ENCODE data around the gene ZNF593OS. TPM values are rescaled to one million over a fixed set of nuclear protein-coding genes. Genes with fewer than 3 reads are reported as not detected.

Gene ZNF593OS
- total RNA-seq, 4 donors from 2014 or later, result not detected

DNA sequence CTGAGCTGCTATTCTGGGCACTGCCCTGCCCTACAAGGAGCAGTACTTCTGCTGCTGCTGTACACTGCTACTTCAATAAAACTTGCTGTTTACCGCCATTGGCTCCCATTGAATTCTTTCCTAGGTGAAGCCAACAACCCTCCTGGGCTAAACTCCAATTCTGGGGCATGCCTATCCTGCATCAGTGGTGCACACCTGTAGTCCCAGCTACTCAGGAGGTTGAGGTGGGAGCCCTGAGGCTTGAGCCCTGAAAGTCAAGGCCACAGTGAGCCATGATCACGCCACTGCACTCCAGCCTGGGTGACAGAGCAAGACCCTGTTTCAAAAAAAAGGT lies 38.8 kb downstream of the ZNF593OS start:
- no peak overlapping the region for H3K27ac ChIP-seq
- H3K4me3 ChIP-seq, result no peak overlapping the region
- TF ChIP-seq, protein P1, sequence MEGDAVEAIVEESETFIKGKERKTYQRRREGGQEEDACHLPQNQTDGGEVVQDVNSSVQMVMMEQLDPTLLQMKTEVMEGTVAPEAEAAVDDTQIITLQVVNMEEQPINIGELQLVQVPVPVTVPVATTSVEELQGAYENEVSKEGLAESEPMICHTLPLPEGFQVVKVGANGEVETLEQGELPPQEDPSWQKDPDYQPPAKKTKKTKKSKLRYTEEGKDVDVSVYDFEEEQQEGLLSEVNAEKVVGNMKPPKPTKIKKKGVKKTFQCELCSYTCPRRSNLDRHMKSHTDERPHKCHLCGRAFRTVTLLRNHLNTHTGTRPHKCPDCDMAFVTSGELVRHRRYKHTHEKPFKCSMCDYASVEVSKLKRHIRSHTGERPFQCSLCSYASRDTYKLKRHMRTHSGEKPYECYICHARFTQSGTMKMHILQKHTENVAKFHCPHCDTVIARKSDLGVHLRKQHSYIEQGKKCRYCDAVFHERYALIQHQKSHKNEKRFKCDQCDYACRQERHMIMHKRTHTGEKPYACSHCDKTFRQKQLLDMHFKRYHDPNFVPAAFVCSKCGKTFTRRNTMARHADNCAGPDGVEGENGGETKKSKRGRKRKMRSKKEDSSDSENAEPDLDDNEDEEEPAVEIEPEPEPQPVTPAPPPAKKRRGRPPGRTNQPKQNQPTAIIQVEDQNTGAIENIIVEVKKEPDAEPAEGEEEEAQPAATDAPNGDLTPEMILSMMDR (IDR thresholded peaks at IDR 0.05), result no peak
- no peak for TF ChIP-seq POLR2A (IDR thresholded peaks at IDR 0.05)
- no peaks in the 10 kb centered on the region for H3K27me3 ChIP-seq
- peaks cover 0 to 4% (median 0%) of the 10 kb centered on the region in 4 donors for H3K4me1 ChIP-seq
- no peaks in the 10 kb centered on the region for H3K36me3 ChIP-seq
- no peak for DNase-seq
- H3K9me3 ChIP-seq, result no peaks in the 10 kb centered on the region

DNA sequence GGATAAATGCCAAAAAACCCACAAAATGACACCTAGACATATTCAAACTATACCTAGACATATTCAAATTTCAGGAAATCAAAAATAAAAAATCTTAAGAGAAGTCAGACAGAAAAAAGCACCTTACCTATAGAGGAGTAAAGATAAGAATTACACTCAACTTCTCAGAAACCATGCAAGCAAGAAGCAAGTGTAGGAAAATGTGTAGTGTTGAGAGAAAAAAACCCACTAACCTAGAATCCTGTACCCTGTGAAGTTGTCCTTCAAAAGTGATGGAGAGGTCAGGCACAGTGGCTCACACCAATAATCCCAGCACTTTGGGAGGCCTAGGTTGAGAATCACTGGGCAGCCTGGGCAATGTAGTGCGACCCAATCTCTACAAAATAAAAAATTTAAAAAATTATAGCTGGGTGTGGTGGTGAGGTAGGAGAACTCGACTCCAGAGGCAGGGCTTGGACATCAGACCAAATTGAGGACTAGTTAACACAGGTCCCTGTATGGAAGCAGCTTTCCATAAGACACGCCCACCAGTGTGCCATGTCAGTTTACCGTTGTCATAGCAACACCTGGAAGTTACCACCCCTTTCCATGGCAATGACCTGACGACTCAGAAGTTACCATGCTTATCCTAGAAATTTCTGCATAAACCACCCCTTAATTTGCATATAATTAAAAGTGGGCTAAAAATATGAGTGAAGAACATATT lies 39.4 kb downstream of the ZNF593OS start:
- Histone ChIP-seq H3K27me3 (no peaks in the 10 kb centered on the region), H3K4me1 (peaks cover 0 to 8% (median 0%) of the 10 kb centered on the region in 4 donors), H3K27ac (no peak overlapping the region)

DNA sequence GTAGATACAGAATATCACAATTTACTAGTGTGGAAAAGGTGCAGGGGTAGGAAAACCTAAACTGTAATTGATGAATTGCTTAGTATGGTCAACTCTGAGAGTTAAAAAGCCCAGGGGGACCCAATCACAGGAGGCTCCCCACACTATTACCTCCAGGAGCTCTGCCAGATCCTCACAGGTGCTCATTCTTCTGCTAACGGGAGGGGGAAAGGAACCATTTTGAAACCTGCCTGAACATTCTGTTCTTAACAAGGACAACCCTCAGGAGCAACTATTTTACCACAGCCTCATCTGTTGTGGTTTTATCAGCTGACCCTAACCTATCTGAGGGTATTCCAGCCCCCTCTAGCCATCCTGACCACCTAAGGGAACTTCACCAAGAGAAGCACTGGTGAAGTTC lies 40.9 kb downstream of the ZNF593OS start:
- TF ChIP-seq, protein P1 (IDR thresholded peaks at IDR 0.05), result no peak
- TF ChIP-seq POLR2A (IDR thresholded peaks at IDR 0.05), result no peak
- H3K27me3 ChIP-seq, result no peaks in the 10 kb centered on the region

More for the DNA sequence above, 39.4 kb downstream of the ZNF593OS start:
- Histone ChIP-seq H3K36me3 (no peaks in the 10 kb centered on the region), H3K9me3 (no peaks in the 10 kb centered on the region), H3K4me3 (no peak overlapping the region)
- no peak for DNase-seq
- TF ChIP-seq, protein P1 (IDR thresholded peaks at IDR 0.05), result no peak
- TF ChIP-seq POLR2A (IDR thresholded peaks at IDR 0.05), result no peak

DNA sequence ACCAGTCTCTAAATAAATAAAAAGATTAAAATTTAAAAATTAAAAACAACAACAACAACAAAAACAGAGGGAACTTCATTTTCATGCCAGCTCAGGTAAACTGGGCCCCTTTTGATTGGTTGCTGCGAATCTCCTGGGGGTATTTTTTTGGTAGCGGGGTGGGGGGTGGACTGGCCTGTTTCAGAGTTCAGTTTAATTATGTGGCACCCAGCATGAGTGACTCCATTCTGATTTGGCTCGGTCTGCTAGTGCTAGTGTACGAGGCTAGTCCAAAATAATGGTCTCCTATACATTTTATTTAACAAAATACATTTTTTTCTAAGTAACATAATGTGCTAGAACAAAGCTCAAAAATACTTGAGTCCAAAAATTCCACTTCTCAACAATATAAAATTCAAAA lies 41.9 kb downstream of the ZNF593OS start:
- H3K36me3 ChIP-seq, result no peaks in the 10 kb centered on the region
- DNase-seq, result no peak
- no peaks in the 10 kb centered on the region for H3K9me3 ChIP-seq
- no peaks in the 10 kb centered on the region for H3K27me3 ChIP-seq
- H3K27ac ChIP-seq, result no peak overlapping the region
- H3K4me3 ChIP-seq, result no peak overlapping the region
- TF ChIP-seq, protein P1 (IDR thresholded peaks at IDR 0.05), result no peak
- TF ChIP-seq POLR2A (IDR thresholded peaks at IDR 0.05), result no peak
- H3K4me1 ChIP-seq, result peaks cover 0 to 14% (median 3%) of the 10 kb centered on the region in 4 donors

More for the DNA sequence above, 40.9 kb downstream of the ZNF593OS start:
- no peak for DNase-seq
- Histone ChIP-seq H3K4me1 (peaks cover 0 to 14% (median 3%) of the 10 kb centered on the region in 4 donors), H3K9me3 (no peaks in the 10 kb centered on the region), H3K4me3 (no peak overlapping the region), H3K36me3 (no peaks in the 10 kb centered on the region), H3K27ac (no peak overlapping the region)

DNA sequence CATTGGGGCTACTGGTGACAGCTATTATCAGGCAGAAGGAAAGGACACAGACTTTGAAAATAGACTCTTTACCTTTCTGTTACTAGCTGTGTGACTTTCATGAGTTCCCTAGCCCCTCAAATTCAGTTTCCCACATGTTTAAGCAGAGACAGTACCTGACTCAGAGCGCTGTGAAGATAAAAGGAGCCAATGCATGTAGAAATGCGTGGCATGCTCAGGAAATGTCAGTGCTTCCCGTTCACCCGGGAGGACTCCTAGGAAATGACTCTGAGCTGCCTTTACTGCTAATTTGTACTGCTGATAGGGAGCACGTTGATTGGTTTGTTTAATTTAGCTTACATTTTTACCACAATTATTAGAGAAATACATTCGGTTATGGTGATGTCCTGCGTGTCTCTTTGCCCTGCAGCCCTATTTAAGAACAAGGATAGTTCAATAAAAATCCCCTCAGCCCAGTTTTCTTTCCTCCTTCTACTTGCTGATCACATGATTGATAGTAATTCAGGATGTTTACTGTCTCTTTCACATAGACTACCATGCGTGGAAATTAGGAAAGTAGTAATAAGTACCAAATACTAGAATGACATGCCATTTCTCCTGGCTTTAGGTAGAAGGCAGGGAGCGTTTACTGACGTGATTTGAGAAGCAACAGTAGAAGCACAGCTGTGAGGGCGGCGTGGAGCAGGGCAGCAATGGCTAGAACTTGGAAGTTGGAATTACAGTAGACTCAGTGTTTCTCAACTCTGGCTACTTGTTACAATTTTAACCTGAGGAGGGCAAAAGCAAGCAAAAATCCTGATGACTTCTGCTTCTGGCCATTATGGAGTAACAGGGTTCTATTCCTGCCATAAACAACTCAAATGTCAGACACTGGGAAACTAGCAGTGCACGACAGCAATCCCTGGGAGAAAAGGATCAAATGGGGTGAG lies 44.1 kb downstream of the ZNF593OS start:
- H3K4me3 ChIP-seq, result peak overlapping the region in 3 of 4 donors; percentile 3 to 45 (median 37)
- DNase-seq, result no peak

More for the DNA sequence above, 44.1 kb downstream of the ZNF593OS start:
- no peaks in the 10 kb centered on the region for H3K36me3 ChIP-seq
- no peaks in the 10 kb centered on the region for H3K9me3 ChIP-seq
- H3K4me1 ChIP-seq, result peaks cover 0 to 14% (median 4%) of the 10 kb centered on the region in 4 donors
- peak overlapping the region; percentile 52 to 90 (median 80) for H3K27ac ChIP-seq
- no peaks in the 10 kb centered on the region for H3K27me3 ChIP-seq
- TF ChIP-seq, protein P1 (IDR thresholded peaks at IDR 0.05), result no peak
- TF ChIP-seq POLR2A (IDR thresholded peaks at IDR 0.05), result peak; percentile 22 to 45
